SK-N-SH treated with all-trans-retinoic acid at 6 μM for 48 hours (cell line): ENCODE results near the gene PRICKLE1.

Source experiments
- ARNTL ChIP-seq: fragments of 450-650 bp; formaldehyde crosslinking; IDR thresholded peaks from 2 replicates; pipeline ENCODE4 v1.5.0; 2020; ENCODE audit warnings: low read depth, mild to moderate bottlenecking, moderate library complexity, borderline replicate concordance
- BACH2 ChIP-seq: fragments of 250-450 bp; sonication (Bioruptor Pico); IDR thresholded peaks from 2 replicates; pipeline ENCODE4 v1.9.0; 2021; ENCODE audit warnings: mild to moderate bottlenecking, borderline replicate concordance
- ESRRG ChIP-seq: fragments of 250-450 bp; sonication (Bioruptor Pico); IDR thresholded peaks from 2 replicates; pipeline ENCODE4 v1.6.1; 2021; ENCODE audit warnings: mild to moderate bottlenecking
- ISL1 ChIP-seq: fragments of 250-450 bp; sonication (Bioruptor Pico); IDR thresholded peaks from 2 replicates; pipeline ENCODE4 v2.1.2; 2022; ENCODE audit warnings: mild to moderate bottlenecking, moderate library complexity
- RARB ChIP-seq: fragments of 250-450 bp; sonication (Bioruptor Pico); IDR thresholded peaks from 2 replicates; pipeline ENCODE4 v1.8.0; 2021; ENCODE audit warnings: mild to moderate bottlenecking, moderate library complexity
- SNAI2 ChIP-seq: fragments of 250-450 bp; sonication (Bioruptor Pico); IDR thresholded peaks from 2 replicates; pipeline ENCODE4 v1.5.0; 2020; ENCODE audit warnings: mild to moderate bottlenecking, moderate library complexity
- TOX ChIP-seq: fragments of 250-450 bp; sonication (Bioruptor Pico); IDR thresholded peaks from 2 replicates; pipeline ENCODE4 v1.8.0; 2021; ENCODE audit warnings: mild to moderate bottlenecking, moderate library complexity, borderline replicate concordance
- ZFP30 ChIP-seq: fragments of 450-650 bp; formaldehyde crosslinking; IDR thresholded peaks from 2 replicates; pipeline ENCODE4 v1.5.0; 2022; ENCODE audit warnings: mild to moderate bottlenecking, moderate library complexity
- ZNF565 ChIP-seq: fragments of 450-650 bp; formaldehyde crosslinking; conservative IDR thresholded peaks from 2 replicates; pipeline ENCODE4 v1.5.0; 2020; ENCODE audit warnings: low read depth, mild to moderate bottlenecking, moderate library complexity
- TF ChIP-seq, protein P1 (sequence below): fragments of 250-450 bp; sonication (Bioruptor Pico); IDR thresholded peaks from 2 replicates; pipeline ENCODE4 v1.8.0; 2021; ENCODE audit warnings: low read depth, mild to moderate bottlenecking, moderate library complexity, borderline replicate concordance
- TF ChIP-seq, protein P2 (sequence below): fragments of 250-450 bp; sonication (Bioruptor Pico); IDR thresholded peaks from 2 replicates; pipeline ENCODE4 v1.5.1; 2020; ENCODE audit warnings: low read depth, mild to moderate bottlenecking, moderate library complexity
- TF ChIP-seq, protein P3 (sequence below): fragments of 250-450 bp; sonication (Bioruptor Pico); IDR thresholded peaks from 2 replicates; pipeline ENCODE4 v1.8.0; 2020; ENCODE audit warnings: mild to moderate bottlenecking, moderate library complexity, borderline replicate concordance
- TF ChIP-seq, protein P4 (sequence below): fragments of 250-450 bp; sonication (Bioruptor Pico); IDR thresholded peaks from 2 replicates; pipeline ENCODE4 v1.5.0; 2020; ENCODE audit warnings: mild to moderate bottlenecking, moderate library complexity
- TF ChIP-seq, protein P5 (sequence below): fragments of 250-450 bp; sonication (Bioruptor Pico); IDR thresholded peaks from 2 replicates; pipeline ENCODE4 v1.5.1; 2021; ENCODE audit warnings: mild to moderate bottlenecking, moderate library complexity

DNA sequence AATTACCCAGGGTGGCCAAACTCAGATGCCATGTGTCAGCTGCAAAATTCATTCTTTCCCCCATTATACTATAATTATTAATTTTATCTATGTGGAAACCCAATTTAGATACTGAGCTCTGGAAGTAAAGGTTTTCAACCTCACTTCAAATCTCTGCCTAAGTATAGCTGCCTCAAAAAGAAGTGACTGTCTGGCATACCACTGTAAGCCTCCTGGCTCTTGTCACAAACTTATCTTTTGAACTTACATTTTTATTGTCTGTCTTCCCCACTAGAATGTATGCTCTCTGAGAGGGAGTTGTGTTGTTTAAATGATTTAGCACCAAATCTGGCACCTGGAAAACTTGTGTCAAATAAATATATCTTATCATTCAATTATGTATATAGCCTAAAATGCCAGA is 16.1 kb upstream of the PRICKLE1 start:
- TF ChIP-seq SNAI2 (CRISPR knock-in tag) (no peak), BACH2 (CRISPR knock-in tag) (no peak), RARB (no peak), TOX (CRISPR knock-in tag) (no peak), ZNF565 (no peak), ARNTL (CRISPR knock-in tag) (no peak), ZFP30 (CRISPR knock-in tag) (no peak), ESRRG (CRISPR knock-in tag) (no peak), ISL1 (CRISPR knock-in tag) (peak; percentile 68)
- TF ChIP-seq, protein P1, sequence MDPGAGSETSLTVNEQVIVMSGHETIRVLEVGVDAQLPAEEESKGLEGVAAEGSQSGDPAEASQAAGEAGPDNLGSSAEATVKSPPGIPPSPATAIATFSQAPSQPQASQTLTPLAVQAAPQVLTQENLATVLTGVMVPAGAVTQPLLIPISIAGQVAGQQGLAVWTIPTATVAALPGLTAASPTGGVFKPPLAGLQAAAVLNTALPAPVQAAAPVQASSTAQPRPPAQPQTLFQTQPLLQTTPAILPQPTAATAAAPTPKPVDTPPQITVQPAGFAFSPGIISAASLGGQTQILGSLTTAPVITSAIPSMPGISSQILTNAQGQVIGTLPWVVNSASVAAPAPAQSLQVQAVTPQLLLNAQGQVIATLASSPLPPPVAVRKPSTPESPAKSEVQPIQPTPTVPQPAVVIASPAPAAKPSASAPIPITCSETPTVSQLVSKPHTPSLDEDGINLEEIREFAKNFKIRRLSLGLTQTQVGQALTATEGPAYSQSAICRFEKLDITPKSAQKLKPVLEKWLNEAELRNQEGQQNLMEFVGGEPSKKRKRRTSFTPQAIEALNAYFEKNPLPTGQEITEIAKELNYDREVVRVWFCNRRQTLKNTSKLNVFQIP (CRISPR knock-in tag) = no peak
- TF ChIP-seq, protein P2, sequence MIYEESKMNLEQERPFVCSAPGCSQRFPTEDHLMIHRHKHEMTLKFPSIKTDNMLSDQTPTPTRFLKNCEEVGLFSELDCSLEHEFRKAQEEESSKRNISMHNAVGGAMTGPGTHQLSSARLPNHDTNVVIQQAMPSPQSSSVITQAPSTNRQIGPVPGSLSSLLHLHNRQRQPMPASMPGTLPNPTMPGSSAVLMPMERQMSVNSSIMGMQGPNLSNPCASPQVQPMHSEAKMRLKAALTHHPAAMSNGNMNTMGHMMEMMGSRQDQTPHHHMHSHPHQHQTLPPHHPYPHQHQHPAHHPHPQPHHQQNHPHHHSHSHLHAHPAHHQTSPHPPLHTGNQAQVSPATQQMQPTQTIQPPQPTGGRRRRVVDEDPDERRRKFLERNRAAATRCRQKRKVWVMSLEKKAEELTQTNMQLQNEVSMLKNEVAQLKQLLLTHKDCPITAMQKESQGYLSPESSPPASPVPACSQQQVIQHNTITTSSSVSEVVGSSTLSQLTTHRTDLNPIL = no peak
- TF ChIP-seq, protein P3, sequence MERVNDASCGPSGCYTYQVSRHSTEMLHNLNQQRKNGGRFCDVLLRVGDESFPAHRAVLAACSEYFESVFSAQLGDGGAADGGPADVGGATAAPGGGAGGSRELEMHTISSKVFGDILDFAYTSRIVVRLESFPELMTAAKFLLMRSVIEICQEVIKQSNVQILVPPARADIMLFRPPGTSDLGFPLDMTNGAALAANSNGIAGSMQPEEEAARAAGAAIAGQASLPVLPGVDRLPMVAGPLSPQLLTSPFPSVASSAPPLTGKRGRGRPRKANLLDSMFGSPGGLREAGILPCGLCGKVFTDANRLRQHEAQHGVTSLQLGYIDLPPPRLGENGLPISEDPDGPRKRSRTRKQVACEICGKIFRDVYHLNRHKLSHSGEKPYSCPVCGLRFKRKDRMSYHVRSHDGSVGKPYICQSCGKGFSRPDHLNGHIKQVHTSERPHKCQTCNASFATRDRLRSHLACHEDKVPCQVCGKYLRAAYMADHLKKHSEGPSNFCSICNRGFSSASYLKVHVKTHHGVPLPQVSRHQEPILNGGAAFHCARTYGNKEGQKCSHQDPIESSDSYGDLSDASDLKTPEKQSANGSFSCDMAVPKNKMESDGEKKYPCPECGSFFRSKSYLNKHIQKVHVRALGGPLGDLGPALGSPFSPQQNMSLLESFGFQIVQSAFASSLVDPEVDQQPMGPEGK (CRISPR knock-in tag) = no peak
- TF ChIP-seq, protein P4, sequence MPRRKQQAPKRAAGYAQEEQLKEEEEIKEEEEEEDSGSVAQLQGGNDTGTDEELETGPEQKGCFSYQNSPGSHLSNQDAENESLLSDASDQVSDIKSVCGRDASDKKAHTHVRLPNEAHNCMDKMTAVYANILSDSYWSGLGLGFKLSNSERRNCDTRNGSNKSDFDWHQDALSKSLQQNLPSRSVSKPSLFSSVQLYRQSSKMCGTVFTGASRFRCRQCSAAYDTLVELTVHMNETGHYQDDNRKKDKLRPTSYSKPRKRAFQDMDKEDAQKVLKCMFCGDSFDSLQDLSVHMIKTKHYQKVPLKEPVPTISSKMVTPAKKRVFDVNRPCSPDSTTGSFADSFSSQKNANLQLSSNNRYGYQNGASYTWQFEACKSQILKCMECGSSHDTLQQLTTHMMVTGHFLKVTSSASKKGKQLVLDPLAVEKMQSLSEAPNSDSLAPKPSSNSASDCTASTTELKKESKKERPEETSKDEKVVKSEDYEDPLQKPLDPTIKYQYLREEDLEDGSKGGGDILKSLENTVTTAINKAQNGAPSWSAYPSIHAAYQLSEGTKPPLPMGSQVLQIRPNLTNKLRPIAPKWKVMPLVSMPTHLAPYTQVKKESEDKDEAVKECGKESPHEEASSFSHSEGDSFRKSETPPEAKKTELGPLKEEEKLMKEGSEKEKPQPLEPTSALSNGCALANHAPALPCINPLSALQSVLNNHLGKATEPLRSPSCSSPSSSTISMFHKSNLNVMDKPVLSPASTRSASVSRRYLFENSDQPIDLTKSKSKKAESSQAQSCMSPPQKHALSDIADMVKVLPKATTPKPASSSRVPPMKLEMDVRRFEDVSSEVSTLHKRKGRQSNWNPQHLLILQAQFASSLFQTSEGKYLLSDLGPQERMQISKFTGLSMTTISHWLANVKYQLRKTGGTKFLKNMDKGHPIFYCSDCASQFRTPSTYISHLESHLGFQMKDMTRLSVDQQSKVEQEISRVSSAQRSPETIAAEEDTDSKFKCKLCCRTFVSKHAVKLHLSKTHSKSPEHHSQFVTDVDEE = peak; percentile 66; the same call in 1 of the 2 replicates
- TF ChIP-seq, protein P5, sequence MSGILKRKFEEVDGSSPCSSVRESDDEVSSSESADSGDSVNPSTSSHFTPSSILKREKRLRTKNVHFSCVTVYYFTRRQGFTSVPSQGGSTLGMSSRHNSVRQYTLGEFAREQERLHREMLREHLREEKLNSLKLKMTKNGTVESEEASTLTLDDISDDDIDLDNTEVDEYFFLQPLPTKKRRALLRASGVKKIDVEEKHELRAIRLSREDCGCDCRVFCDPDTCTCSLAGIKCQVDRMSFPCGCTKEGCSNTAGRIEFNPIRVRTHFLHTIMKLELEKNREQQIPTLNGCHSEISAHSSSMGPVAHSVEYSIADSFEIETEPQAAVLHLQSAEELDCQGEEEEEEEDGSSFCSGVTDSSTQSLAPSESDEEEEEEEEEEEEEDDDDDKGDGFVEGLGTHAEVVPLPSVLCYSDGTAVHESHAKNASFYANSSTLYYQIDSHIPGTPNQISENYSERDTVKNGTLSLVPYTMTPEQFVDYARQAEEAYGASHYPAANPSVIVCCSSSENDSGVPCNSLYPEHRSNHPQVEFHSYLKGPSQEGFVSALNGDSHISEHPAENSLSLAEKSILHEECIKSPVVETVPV (CRISPR knock-in tag) = no peak
